HG02623 (cell line): ENCODE results near the gene MCOLN1.

Experiments used
- ATAC-seq: cut with Tn5 transposase; IDR thresholded peaks from one replicate; pipeline ENCODE4 v1.9.1; 2021; ENCODE audit warnings: moderate library complexity; ENCODE audit not compliant: unreplicated experiment

Gene MCOLN1

DNA sequence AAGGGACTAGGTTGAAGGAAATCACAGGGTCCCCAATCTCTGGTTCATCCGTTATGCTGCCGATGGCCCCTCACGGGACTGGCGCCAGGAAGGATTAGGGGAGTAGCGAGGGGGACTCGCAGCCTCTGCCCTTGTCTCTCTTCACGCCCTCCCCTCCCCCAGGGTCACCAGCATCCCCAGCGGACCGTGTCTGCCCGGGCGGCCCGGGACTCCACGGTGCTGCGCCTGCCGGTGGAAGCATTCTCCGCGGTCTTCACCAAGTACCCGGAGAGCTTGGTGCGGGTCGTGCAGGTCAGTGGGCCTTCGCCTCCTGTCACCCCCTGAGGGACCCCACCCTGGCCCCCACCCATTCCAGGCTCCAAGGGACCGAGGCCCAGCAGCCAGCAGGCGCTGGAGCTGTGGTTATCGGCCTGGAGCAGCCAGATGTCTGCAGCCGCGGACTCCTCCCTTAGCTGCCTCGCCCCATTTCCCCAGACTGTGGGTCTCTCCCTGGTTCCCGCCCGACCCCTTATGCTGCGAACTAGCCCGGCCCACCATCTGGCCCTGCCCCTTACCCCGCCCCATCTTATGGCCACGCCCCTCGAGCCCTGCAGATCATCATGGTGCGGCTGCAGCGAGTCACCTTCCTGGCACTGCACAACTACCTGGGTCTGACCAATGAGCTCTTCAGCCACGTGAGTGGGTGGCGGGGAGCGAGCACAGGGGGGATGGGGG lies 18.5 kb downstream of the MCOLN1 start:
- no peak for ATAC-seq

- ATAC-seq = no peak
These were observed 19.0 kb downstream of the MCOLN1 start for GRCh38 chr19:7541475-7541824.

GRCh38 chr19:7541828-7542443 lies 19.5 kb downstream of the MCOLN1 start:
- ATAC-seq = no peak

GRCh38 chr19:7542556-7543348 lies 20.3 kb downstream of the MCOLN1 start:
- ATAC-seq = no peak

DNA sequence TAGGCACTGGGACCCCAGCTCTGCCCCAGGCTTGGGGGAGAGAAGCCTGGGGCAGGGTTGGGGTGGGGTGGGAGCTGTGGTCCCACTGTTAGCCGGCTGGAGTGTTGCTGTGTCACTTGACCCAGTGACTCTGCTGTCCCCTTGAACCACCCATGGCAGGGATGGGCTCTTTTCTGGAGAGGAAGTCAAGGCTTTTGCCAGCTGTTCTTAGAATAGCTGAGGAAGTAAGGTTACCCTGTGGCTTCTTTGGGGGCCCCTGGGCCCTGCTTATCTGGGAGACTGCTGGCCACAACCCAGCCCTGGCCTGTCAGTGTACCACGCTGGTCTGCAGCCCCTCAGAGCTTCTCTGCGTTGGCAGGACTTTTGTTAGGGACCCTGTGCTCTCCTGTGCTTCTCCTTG lies 22.2 kb downstream of the MCOLN1 start:
- no peak for ATAC-seq

GRCh38 chr19:7545300-7545699 lies 22.9 kb downstream of the MCOLN1 start:
- no peak for ATAC-seq

- no peak for ATAC-seq
These were observed 23.5 kb downstream of the MCOLN1 start for GRCh38 chr19:7545904-7546303.

GRCh38 chr19:7547159-7547558 lies 24.7 kb downstream of the MCOLN1 start:
- no peak for ATAC-seq

GRCh38 chr19:7549429-7550148 lies 27.2 kb downstream of the MCOLN1 start:
- ATAC-seq = no peak

DNA sequence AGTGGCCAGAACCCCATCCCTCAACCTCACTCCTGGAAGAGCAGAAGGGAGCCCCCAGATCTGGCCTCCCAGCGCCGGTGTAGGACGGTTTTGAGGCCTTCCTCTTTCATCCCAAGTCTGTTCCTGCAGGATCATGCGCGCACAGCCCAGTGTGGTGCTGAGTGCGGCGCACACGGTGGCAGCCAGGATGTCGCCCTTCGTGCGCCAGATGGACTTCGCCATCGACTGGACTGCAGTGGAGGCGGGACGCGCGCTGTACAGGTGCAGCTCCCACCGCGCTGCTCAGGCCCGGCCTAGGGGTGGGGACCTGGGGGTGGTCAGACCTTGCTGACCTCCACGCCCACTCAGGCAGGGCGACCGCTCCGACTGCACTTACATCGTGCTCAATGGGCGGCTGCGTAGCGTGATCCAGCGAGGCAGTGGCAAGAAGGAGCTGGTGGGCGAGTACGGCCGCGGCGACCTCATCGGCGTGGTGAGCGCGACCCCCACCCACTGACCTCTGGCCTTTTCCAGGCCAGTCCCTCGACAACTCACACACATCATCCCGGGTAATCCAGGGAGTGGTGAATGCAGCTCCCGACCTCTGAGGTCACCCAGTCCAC lies 27.8 kb downstream of the MCOLN1 start:
- no peak for ATAC-seq

DNA sequence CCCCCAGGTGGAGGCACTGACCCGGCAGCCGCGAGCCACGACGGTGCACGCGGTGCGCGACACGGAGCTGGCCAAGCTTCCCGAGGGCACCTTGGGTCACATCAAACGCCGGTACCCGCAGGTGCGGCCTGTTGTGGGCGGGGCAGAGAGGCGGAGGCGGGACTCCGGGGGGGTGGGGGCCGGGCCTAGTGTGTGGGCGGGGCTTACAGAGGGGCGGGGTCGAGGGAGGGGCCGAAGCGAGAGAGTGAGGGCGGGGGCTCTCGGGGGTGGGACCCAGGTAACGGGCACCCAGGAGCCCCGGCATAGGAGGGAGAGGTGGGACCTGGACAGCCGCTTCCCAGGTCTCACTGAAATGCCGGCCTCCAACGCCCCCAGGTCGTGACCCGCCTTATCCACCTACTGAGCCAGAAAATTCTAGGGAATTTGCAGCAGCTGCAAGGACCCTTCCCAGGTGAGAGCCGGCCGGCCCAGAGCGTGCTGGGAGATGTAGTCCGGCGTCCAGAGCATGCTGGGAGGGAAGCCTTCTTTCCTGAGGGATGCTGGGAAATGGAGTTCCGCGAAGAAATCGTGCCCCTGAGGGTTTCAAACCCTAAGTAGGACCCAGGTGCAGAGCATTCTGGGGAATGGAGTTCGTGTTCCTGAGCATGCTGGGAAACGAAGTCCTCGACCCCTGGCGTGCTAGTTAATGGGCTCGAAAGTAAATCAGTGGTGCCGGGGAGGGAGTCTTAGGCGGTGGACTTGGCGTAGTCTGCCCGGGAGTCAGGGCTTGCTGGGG lies 28.8 kb downstream of the MCOLN1 start:
- no peak for ATAC-seq

DNA sequence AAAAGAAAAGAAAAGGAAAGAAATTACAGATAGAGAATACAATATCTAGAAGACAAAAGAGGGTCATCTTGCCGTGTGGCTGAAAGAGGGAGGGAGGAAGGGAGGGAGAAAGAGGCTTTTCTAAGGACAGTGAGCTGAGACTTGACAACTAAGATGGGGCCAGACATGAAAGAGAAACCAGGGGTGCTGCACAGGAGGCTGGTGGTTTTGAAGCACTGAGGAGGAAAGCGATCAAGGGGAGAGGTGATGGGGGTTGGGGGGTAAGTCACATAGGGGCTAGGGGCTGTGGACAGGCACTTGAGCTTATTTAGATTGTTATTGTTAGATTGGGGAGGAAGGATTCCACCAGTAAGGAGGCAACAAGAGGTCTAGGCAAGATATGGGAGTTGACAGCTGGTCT lies 30.4 kb downstream of the MCOLN1 start:
- ATAC-seq = no peak

- no peak for ATAC-seq
These were observed 32.1 kb downstream of the MCOLN1 start for GRCh38 chr19:7554565-7554964.

- ATAC-seq = no peak
These were observed 32.8 kb downstream of the MCOLN1 start for GRCh38 chr19:7554990-7555864.

DNA sequence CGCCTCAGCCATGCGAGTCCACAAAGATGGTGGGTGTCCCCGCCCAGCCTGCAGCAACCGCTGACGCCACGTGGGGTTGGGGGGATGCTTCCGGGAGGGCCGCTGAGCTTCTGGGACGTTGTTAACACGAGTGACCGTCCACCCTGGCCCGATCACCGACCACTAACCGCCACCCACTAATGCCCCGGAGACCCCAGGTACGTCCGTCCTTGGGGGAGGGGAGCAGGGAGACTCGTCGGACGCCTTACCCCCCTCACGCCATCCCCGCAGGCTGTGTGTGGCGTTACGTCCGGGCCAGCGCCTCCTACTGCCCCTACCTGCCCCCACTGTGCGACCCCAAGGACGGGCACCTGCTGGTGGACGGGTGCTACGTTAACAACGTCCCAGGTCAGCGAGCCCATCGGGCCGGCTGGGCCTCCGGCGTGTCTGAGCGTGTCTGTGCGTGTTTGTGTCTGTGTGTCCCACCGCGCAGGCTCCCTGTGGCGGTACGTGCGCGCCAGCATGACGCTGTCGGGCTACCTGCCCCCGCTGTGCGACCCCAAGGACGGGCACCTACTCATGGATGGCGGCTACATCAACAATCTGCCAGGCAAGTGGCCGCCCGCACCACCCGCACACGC lies 34.4 kb downstream of the MCOLN1 start:
- ATAC-seq = no peak

- no peak for ATAC-seq
These were observed 36.2 kb downstream of the MCOLN1 start for GRCh38 chr19:7558667-7559066.

DNA sequence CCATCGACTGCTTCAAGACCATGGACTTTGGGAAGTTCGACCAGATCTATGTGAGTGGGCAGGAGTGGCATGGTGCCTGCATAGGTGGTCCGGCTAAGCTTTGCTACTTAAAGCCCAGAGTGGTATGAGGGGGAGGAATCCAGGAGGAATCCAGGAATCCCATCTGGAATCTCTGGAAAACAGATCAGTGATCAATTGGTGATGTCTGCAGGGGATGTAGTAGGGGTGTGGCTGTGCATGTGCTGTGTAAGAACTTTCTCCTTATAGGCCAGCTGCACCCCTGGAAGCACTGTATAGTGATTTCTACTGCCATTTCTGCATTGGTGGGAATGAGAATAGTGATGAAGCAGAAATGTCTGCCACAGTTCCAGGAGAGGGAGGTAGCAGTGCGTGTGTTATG lies 36.7 kb downstream of the MCOLN1 start:
- ATAC-seq = no peak

- ATAC-seq = no peak
These were observed 37.8 kb downstream of the MCOLN1 start for GRCh38 chr19:7560255-7560654.

- ATAC-seq = no peak
These were observed 38.9 kb downstream of the MCOLN1 start for GRCh38 chr19:7561325-7561724.
